ENCODE measurements around the gene RBMS1.

DNA sequence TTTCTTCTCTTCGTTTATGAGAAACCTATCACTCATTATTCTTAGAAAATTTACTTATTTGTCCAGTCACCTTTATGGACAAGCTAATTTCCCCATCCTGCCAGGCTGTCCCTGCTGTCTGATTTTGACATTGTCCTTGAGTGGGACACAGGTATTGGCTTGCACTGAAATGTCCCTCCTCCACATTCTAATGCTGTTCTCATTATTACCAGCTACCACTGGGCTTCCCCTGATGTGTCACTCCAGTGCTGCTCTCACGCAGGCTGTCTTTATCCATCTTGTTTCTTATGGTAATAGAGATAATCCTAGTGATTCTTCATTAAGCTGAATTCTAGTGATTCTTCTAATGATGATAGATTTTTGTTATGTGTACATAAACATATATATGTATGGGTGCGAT lies 48.1 kb upstream of the RBMS1 start:
- TF ChIP-seq, protein P1, sequence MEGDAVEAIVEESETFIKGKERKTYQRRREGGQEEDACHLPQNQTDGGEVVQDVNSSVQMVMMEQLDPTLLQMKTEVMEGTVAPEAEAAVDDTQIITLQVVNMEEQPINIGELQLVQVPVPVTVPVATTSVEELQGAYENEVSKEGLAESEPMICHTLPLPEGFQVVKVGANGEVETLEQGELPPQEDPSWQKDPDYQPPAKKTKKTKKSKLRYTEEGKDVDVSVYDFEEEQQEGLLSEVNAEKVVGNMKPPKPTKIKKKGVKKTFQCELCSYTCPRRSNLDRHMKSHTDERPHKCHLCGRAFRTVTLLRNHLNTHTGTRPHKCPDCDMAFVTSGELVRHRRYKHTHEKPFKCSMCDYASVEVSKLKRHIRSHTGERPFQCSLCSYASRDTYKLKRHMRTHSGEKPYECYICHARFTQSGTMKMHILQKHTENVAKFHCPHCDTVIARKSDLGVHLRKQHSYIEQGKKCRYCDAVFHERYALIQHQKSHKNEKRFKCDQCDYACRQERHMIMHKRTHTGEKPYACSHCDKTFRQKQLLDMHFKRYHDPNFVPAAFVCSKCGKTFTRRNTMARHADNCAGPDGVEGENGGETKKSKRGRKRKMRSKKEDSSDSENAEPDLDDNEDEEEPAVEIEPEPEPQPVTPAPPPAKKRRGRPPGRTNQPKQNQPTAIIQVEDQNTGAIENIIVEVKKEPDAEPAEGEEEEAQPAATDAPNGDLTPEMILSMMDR (IDR thresholded peaks at IDR 0.05) = no peak
- TF ChIP-seq POLR2A (IDR thresholded peaks at IDR 0.05) = no peak

All from breast epithelium (tissue), 3 donors.